HL-60 (cell line): ENCODE measurements around the gene ITIH4.

Experiments used
- DNase-seq, 2 experiments: peaks; one replicate each; pipeline ENCODE4 v3.0.0-alpha.2; 2010 to 2020; ENCODE audit warnings: low read depth in 1 of 2, low spot score in 1 of 2
- H3K27ac ChIP-seq: fragments of 250-450 bp; sonication (Bioruptor Pico); replicated peaks from 2 replicates; pipeline ENCODE4 v1.5.1; 2020; ENCODE audit warnings: mild to moderate bottlenecking, moderate library complexity
- H3K27me3 ChIP-seq: fragments of 250-450 bp; sonication (Bioruptor Pico); 2 replicates; pipeline ENCODE4 v1.5.1; 2021; ENCODE audit warnings: mild to moderate bottlenecking, moderate library complexity; ENCODE audit not compliant: insufficient read depth, poor library complexity, severe bottlenecking
- H3K4me3 ChIP-seq: replicated peaks from 2 replicates; pipeline ENCODE4 v1.5.1; 2011; ENCODE audit warnings: mild to moderate bottlenecking, control low read depth, low read length; ENCODE audit not compliant: insufficient read depth
- CTCF ChIP-seq: IDR thresholded peaks from one replicate; pipeline ENCODE4 v1.5.1; 2011; ENCODE audit warnings: low read length, control low read depth, inconsistent platforms; ENCODE audit not compliant: insufficient read depth
- GABPA ChIP-seq: IDR thresholded peaks from 2 replicates; pipeline ENCODE4 v1.6.1; 2012; ENCODE audit warnings: low read depth
- POLR2AphosphoS5 ChIP-seq: IDR thresholded peaks from 2 replicates; pipeline ENCODE4 v1.6.1; 2012; ENCODE audit warnings: low read depth
- SPI1 ChIP-seq: IDR thresholded peaks from 2 replicates; pipeline ENCODE4 v1.6.1; 2012; ENCODE audit warnings: low read depth, mild to moderate bottlenecking, borderline replicate concordance
- TF ChIP-seq, protein P1 (sequence below): IDR thresholded peaks from 2 replicates; pipeline ENCODE4 v1.6.1; 2012; ENCODE audit warnings: low read depth; ENCODE audit not compliant: insufficient replicate concordance

Gene ITIH4

GRCh38 chr3:52790337-52790736 is 40.1 kb downstream of the ITIH4 start:
- TF ChIP-seq, protein P1, sequence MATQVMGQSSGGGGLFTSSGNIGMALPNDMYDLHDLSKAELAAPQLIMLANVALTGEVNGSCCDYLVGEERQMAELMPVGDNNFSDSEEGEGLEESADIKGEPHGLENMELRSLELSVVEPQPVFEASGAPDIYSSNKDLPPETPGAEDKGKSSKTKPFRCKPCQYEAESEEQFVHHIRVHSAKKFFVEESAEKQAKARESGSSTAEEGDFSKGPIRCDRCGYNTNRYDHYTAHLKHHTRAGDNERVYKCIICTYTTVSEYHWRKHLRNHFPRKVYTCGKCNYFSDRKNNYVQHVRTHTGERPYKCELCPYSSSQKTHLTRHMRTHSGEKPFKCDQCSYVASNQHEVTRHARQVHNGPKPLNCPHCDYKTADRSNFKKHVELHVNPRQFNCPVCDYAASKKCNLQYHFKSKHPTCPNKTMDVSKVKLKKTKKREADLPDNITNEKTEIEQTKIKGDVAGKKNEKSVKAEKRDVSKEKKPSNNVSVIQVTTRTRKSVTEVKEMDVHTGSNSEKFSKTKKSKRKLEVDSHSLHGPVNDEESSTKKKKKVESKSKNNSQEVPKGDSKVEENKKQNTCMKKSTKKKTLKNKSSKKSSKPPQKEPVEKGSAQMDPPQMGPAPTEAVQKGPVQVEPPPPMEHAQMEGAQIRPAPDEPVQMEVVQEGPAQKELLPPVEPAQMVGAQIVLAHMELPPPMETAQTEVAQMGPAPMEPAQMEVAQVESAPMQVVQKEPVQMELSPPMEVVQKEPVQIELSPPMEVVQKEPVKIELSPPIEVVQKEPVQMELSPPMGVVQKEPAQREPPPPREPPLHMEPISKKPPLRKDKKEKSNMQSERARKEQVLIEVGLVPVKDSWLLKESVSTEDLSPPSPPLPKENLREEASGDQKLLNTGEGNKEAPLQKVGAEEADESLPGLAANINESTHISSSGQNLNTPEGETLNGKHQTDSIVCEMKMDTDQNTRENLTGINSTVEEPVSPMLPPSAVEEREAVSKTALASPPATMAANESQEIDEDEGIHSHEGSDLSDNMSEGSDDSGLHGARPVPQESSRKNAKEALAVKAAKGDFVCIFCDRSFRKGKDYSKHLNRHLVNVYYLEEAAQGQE, result no peak
- TF ChIP-seq GABPA, result no peak
- TF ChIP-seq POLR2AphosphoS5, result no peak
- TF ChIP-seq CTCF, result no peak
- TF ChIP-seq SPI1, result no peak
- Histone ChIP-seq H3K4me3 (no peak overlapping the region), H3K27me3 (no peaks in the 10 kb centered on the region)

GRCh38 chr3:52789746-52790040 is 40.8 kb downstream of the ITIH4 start:
- no peak overlapping the region for H3K4me3 ChIP-seq
- H3K27ac ChIP-seq, result no peak overlapping the region
- no peaks in the 10 kb centered on the region for H3K27me3 ChIP-seq
- DNase-seq, result no peak
- TF ChIP-seq CTCF, result no peak
- TF ChIP-seq, protein P1, result no peak
- TF ChIP-seq GABPA, result no peak
- TF ChIP-seq POLR2AphosphoS5, result no peak
- TF ChIP-seq SPI1, result no peak

More at GRCh38 chr3:52790337-52790736, 40.1 kb downstream of the ITIH4 start:
- no peak overlapping the region for H3K27ac ChIP-seq
- no peak for DNase-seq

DNA sequence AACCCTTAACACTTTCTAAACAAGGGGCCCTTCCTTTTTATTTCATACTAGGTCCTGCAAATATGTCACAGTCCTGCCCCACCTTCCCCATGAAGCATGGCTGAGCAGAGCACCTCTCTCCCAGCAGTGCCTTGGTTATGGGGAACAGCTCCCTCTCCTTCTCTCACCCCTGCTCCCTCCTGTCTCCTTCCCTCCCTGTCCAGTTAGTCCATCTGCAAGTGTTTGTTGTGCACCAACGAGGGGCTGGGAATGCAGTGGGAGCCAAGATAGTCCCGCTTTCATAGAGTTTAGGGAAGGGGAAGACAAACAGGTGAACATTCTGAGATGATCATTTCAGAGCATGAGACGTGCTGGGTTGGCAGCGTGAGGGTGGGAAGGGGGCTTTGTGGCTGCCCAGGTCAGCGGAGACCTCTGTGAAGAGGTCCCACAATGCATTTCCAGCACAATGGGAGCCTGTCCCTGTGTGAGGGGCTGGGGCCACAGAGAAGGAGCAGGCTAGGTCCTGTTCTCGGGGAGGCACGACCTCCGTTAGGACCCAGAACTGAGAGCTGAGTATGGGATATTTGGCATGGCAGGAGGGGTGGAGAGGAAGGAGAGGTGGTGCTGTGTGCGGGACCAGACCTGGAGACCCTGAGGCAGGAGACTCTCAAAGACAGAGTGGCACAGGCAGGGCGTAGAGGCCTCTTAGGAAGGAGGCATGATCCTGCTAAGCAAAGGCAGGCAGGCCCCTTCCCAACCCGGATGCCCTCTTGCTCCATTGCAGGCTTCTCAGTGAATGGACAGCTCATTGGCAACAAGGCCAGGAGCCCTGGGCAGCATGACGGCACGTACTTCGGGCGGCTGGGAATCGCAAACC is 41.4 kb downstream of the ITIH4 start:
- no peak overlapping the region for H3K27ac ChIP-seq
- TF ChIP-seq, protein P1, result no peak
- no peak for TF ChIP-seq GABPA
- TF ChIP-seq CTCF, result no peak
- no peak for TF ChIP-seq SPI1
- TF ChIP-seq POLR2AphosphoS5, result no peak
- no peak overlapping the region for H3K4me3 ChIP-seq
- H3K27me3 ChIP-seq, result no peaks in the 10 kb centered on the region
- no peak for DNase-seq
